H1 (cell line): Measurements from ENCODE around the gene ASIC2. TPM values are rescaled to one million over a fixed set of nuclear protein-coding genes. Genes with fewer than 3 reads are reported as not detected.

Experiments used
- CTCF ChIA-PET: fragments of 300-600 bp; sonication (Branson Sonifier 250); formaldehyde crosslinking; loops from one replicate; lab custom pipeline; 2021; ENCODE audit not compliant: partially characterized antibody; lab: Charles Lee
- POLR2A ChIA-PET: fragments of 300-600 bp; sonication (Branson Sonifier 250); formaldehyde crosslinking; loops from one replicate; lab custom pipeline; 2021; ENCODE audit warnings: inconsistent platforms; ENCODE audit not compliant: partially characterized antibody; lab: Charles Lee
- DNase-seq, 2 experiments: peaks; one replicate each; pipeline versions ENCODE4 v3.0.0 to v3.0.0-alpha.2; 2010 to 2022; ENCODE audit warnings: low spot score in 2 of 2, low read depth in 1 of 2, mixed read lengths in 1 of 2
- FAIRE-seq: peaks from 2 replicates; lab custom pipeline; 2011; peaks lifted over from hg19 to GRCh38; lab: Jason Lieb, UNC
- H2AFZ ChIP-seq: 2 replicates; pipeline ENCODE4 v1.8.1; 2012; ENCODE audit warnings: low read length, inconsistent platforms
- H2AK5ac ChIP-seq: 2 replicates; pipeline ENCODE4 v1.6.1; 2013; ENCODE audit warnings: low read depth, low read length
- H2BK120ac ChIP-seq: replicated peaks from 2 replicates; pipeline ENCODE3; 2013; ENCODE audit warnings: low read depth, low read length, inconsistent platforms
- H2BK12ac ChIP-seq: 2 replicates; pipeline ENCODE4 v1.6.1; 2013; ENCODE audit warnings: low read depth, low read length
- H2BK15ac ChIP-seq: 2 replicates; pipeline ENCODE4 v1.6.1; 2013; ENCODE audit warnings: low read length
- H2BK20ac ChIP-seq: 2 replicates; pipeline ENCODE4 v1.6.1; 2013; ENCODE audit warnings: low read length
- H2BK5ac ChIP-seq: 2 replicates; pipeline ENCODE4 v1.6.1; 2013; ENCODE audit warnings: low read depth, low read length
- H3K14ac ChIP-seq: 2 replicates; pipeline ENCODE4 v1.6.1; 2013; ENCODE audit warnings: inconsistent platforms; ENCODE audit not compliant: insufficient read length
- H3K18ac ChIP-seq: 2 replicates; pipeline ENCODE4 v1.6.1; 2013; ENCODE audit warnings: low read length; ENCODE audit errors: extremely low read depth
- H3K23ac ChIP-seq: 2 replicates; pipeline ENCODE4 v1.6.1; 2013; ENCODE audit warnings: inconsistent platforms; ENCODE audit not compliant: insufficient read length
- H3K23me2 ChIP-seq: 2 replicates; pipeline ENCODE4 v1.6.1; 2013; ENCODE audit warnings: low read depth, low read length
- H3K27ac ChIP-seq: 2 replicates; pipeline ENCODE4 v1.6.1; 2011; ENCODE audit warnings: low read depth, low read length, inconsistent platforms
- H3K27me3 ChIP-seq, 4 experiments: replicated peaks in 1 of 4; 1 replicate in 1 of 4; 2 replicates in 3 of 4; pipeline versions ENCODE4 v1.6.1 to v1.8.1; 2011 to 2013; ENCODE audit warnings: low read length in 3 of 4, mild to moderate bottlenecking in 3 of 4, inconsistent platforms in 2 of 4, mixed read lengths in 2 of 4, moderate library complexity in 1 of 4; ENCODE audit not compliant: control insufficient read depth in 3 of 4, insufficient read depth in 3 of 4; ENCODE audit errors: extremely low read depth in 1 of 4
- H3K36me3 ChIP-seq, 4 experiments: 2 replicates each; pipeline versions ENCODE4 v1.6.1 to v1.8.1; 2011 to 2013; ENCODE audit warnings: mild to moderate bottlenecking in 4 of 4, low read length in 3 of 4, moderate library complexity in 2 of 4, control low read depth in 1 of 4, inconsistent platforms in 1 of 4; ENCODE audit not compliant: insufficient read depth in 4 of 4, control insufficient read depth in 2 of 4
- H3K4ac ChIP-seq: replicated peaks from 2 replicates; pipeline ENCODE3; 2013; ENCODE audit warnings: low read length, low read depth, mixed read lengths, inconsistent platforms; ENCODE audit not compliant: insufficient read length
- H3K4me1 ChIP-seq, 4 experiments: replicated peaks in 1 of 4; 1 replicate in 1 of 4; 2 replicates in 3 of 4; pipeline versions ENCODE4 v1.6.1 to v1.8.1; 2011 to 2013; ENCODE audit warnings: low read length in 3 of 4, inconsistent platforms in 2 of 4, mixed read lengths in 1 of 4; ENCODE audit not compliant: insufficient read depth in 4 of 4, control insufficient read depth in 3 of 4
- H3K4me2 ChIP-seq, 2 experiments: 2 replicates each; pipeline versions ENCODE4 v1.6.1 to v1.8.1; 2011 to 2013; ENCODE audit warnings: low read depth in 2 of 2, low read length in 2 of 2, control low read depth in 1 of 2, inconsistent platforms in 1 of 2, mild to moderate bottlenecking in 1 of 2; ENCODE audit not compliant: insufficient read depth in 1 of 2
- H3K4me3 ChIP-seq, 4 experiments: fragments of 200-600, 300-600 bp in 1 of 4; sonication (generic), shearing (Covaris generic), sonication (Bioruptor Twin) in 1 of 4; 2 replicates each; pipeline versions ENCODE4 v1.5.1 to v1.8.1; 2011 to 2016; ENCODE audit warnings: low read length in 4 of 4, low read depth in 3 of 4, control low read depth in 2 of 4, inconsistent platforms in 2 of 4, mild to moderate bottlenecking in 2 of 4, mixed read lengths in 1 of 4, moderate library complexity in 1 of 4; ENCODE audit not compliant: insufficient read depth in 2 of 4; ENCODE audit errors: extremely low read depth in 1 of 4
- H3K56ac ChIP-seq: replicated peaks from 2 replicates; pipeline ENCODE3; 2013; ENCODE audit warnings: low read depth, mild to moderate bottlenecking, mixed read lengths, low read length, inconsistent platforms; ENCODE audit not compliant: insufficient read length
- H3K79me1 ChIP-seq: 2 replicates; pipeline ENCODE4 v1.6.1; 2013; ENCODE audit warnings: low read depth, low read length, control low read depth
- H3K79me2 ChIP-seq, 2 experiments: 2 replicates each; pipeline versions ENCODE4 v1.6.1 to v1.8.1; 2012 to 2013; ENCODE audit warnings: low read length in 2 of 2, mild to moderate bottlenecking in 2 of 2, inconsistent platforms in 1 of 2; ENCODE audit not compliant: insufficient read depth in 2 of 2, control insufficient read depth in 1 of 2
- H3K9ac ChIP-seq, 4 experiments: replicated peaks in 1 of 4; 1 replicate in 1 of 4; 2 replicates in 3 of 4; pipeline versions ENCODE4 v1.6.1 to v1.8.1; 2011 to 2013; ENCODE audit warnings: low read depth in 3 of 4, low read length in 3 of 4, control low read depth in 2 of 4, mild to moderate bottlenecking in 2 of 4, moderate library complexity in 2 of 4, inconsistent platforms in 1 of 4; ENCODE audit errors: extremely low read depth in 1 of 4
- H3K9me3 ChIP-seq, 2 experiments: 2 replicates each; pipeline versions ENCODE4 v1.6.1 to v1.8.1; 2012 to 2013; ENCODE audit warnings: mild to moderate bottlenecking in 2 of 2, moderate library complexity in 2 of 2, control low read depth in 1 of 2, inconsistent platforms in 1 of 2, low read depth in 1 of 2, low read length in 1 of 2, mixed read lengths in 1 of 2; ENCODE audit not compliant: insufficient read depth in 2 of 2
- H4K20me1 ChIP-seq, 2 experiments: replicated peaks in 1 of 2; 2 replicates each; pipeline versions ENCODE3 to v1.8.1; 2011 to 2013; ENCODE audit warnings: inconsistent platforms in 2 of 2, low read length in 2 of 2, mild to moderate bottlenecking in 1 of 2; ENCODE audit not compliant: insufficient read depth in 2 of 2, control insufficient read depth in 1 of 2
- H4K5ac ChIP-seq: 2 replicates; pipeline ENCODE4 v1.6.1; 2013; ENCODE audit warnings: low read length, low read depth, mixed read lengths, inconsistent platforms; ENCODE audit not compliant: insufficient read length
- H4K8ac ChIP-seq: 2 replicates; pipeline ENCODE4 v1.8.0; 2013; ENCODE audit warnings: mild to moderate bottlenecking, moderate library complexity, low read length, inconsistent platforms; ENCODE audit not compliant: insufficient read depth; ENCODE audit errors: extremely low read depth
- H4K91ac ChIP-seq: replicated peaks from 2 replicates; pipeline ENCODE3; 2013; ENCODE audit warnings: low read length, mixed read lengths, inconsistent platforms; ENCODE audit not compliant: insufficient read length
- CHD2 ChIP-seq: IDR thresholded peaks from 2 replicates; pipeline ENCODE4 v1.6.1; 2012; ENCODE audit warnings: low read length, improper control_type of control experiment
- HDAC2 ChIP-seq, 2 experiments: fragments of 300-600 bp in 1 of 2; sonication (generic) in 1 of 2; IDR thresholded peaks; 2 replicates each; pipeline ENCODE4 v1.6.1; 2011 to 2012; ENCODE audit warnings: low read depth in 2 of 2, low read length in 2 of 2, mild to moderate bottlenecking in 2 of 2, moderate library complexity in 2 of 2, borderline replicate concordance in 1 of 2, inconsistent platforms in 1 of 2
- KDM5A ChIP-seq: fragments of 200-600 bp; IDR thresholded peaks from 2 replicates; pipeline ENCODE4 v1.7.1; 2012; ENCODE audit warnings: mild to moderate bottlenecking, low read length, inconsistent platforms, mixed read lengths
- RFX5 ChIP-seq: IDR thresholded peaks from 2 replicates; pipeline ENCODE4 v1.6.1; 2011; ENCODE audit warnings: low read depth, low read length, improper control_type of control experiment, borderline replicate concordance
- ZNF274 ChIP-seq: IDR thresholded peaks from 2 replicates; pipeline ENCODE4 v1.7.0; 2012; ENCODE audit warnings: low read length, borderline replicate concordance; ENCODE audit errors: extremely low read depth
- WGBS, 2 experiments: shearing (Covaris generic) in 1 of 2; methylation state at CpG; one replicate each; pipeline versions ENCODE4 v1.1.6 to v1.1.7; 2013 to 2015; ENCODE audit warnings: low lambda C conversion rate in 2 of 2, mixed read lengths in 2 of 2, inconsistent platforms in 1 of 2, low coverage in 1 of 2, missing lambda C conversion rate in 1 of 2; ENCODE audit not compliant: insufficient replicate concordance in 2 of 2, insufficient coverage in 1 of 2, insufficient read length in 1 of 2; ENCODE audit errors: extremely low coverage in 1 of 2, missing lambda C conversion rate in 1 of 2; 5-methylcytosine and 5-hydroxymethylcytosine counted together
- polyA plus RNA-seq, 7 experiments: library from polyadenylated mRNA; depleted of rRNA in 3 of 7; stranded (reverse) in 5 of 7; unstranded in 2 of 7; fragments of >200 nt in 5 of 7; fragments of 200-250 nt in 2 of 7; gene quantifications; 1 replicate in 5 of 7; 2 replicates in 1 of 7; 4 replicates in 1 of 7; pipeline versions ENCODE4 v1.2.1 to v1.2.3, GENCODE V29; 2011 to 2013; ENCODE audit warnings: missing spikeins in 2 of 7, mixed read lengths in 2 of 7
- total RNA-seq: library from RNA; stranded (reverse); fragmentation: NEBNext Ultra II Directional; extraction: Animal tissue kit (Norgen Biotek cat#: 25700); gene quantifications from 2 replicates; pipeline ENCODE4 v1.2.1, GENCODE V29; 2021

The ASIC2 gene
- total and polyA plus RNA-seq, 2 of the 8 experiments (the other 6 are each of a cell fraction or from before 2014, with no cell fraction given): 0.86 to 1.2 TPM

DNA sequence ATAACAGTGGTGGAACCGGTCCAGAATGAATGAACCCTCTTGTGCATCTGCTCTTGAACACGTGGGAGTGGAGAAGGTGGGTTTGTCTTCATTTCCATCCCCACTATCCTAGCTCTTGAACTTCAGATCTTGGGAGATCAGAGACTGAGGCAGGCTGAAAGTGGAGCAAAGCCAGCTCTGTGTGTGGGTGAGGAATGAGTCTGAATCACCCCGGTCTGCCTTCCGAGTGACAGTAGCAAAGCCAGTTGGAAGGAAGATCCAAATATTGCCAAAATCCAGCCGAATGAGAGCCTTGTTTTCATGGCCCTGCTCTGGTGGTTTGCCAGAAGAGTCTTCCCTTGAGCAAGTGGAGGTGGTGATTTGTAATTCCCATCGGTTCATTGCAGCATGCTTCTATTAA, 29.0 kb upstream of the ASIC2 start:
- ChIA-PET POLR2A (no interaction called here), CTCF (no interaction called here)
- FAIRE-seq (no peak), DNase-seq (no peak)
- Histone ChIP-seq H3K4ac (no peak overlapping the region), H4K91ac (no peak overlapping the region), H2AK5ac (no peak overlapping the region), H3K14ac (no peak overlapping the region), H3K4me2 (no peak overlapping the region), H3K27me3 (no peaks in the 10 kb centered on the region; a peak in 3 of 7 replicates), H3K56ac (no peak overlapping the region), H2BK20ac (no peak overlapping the region), H4K20me1 (no peaks in the 10 kb centered on the region), H3K18ac (no peak overlapping the region), H3K36me3 (no peaks in the 10 kb centered on the region), H3K9ac (no peak overlapping the region), H3K27ac (no peak overlapping the region), H3K23ac (no peak overlapping the region), H3K79me1 (no peaks in the 10 kb centered on the region), H2BK120ac (no peak overlapping the region), H2BK5ac (no peak overlapping the region), H3K79me2 (no peaks in the 10 kb centered on the region), H2BK12ac (no peak overlapping the region), H3K4me1 (peaks cover 0 to 4% (median 0%) of the 10 kb centered on the region in 4 experiments; a peak in 1 of 7 replicates), H3K23me2 (no peaks in the 10 kb centered on the region; the same call in 1 of the 2 replicates), H2BK15ac (no peak overlapping the region), H4K8ac (no peak overlapping the region), H4K5ac (no peak overlapping the region), H3K9me3 (no peaks in the 10 kb centered on the region), H2AFZ (no peak overlapping the region), H3K4me3 (no peak overlapping the region)
- WGBS, 2 experiments: 83% methylated on average over 6 of the region's 6 CpGs; no CpG with 5 or more reads in 1 of the 2 experiments
- TF ChIP-seq HDAC2 (IDR thresholded peaks at IDR 0.05; ENCODE audit: borderline replicate concordance in 1 of 2, low read depth in 2 of 2, low read length in 2 of 2): no peak
- no peak for TF ChIP-seq CHD2
- no peak for TF ChIP-seq KDM5A
- TF ChIP-seq RFX5: no peak
- TF ChIP-seq ZNF274: no peak
